K562 (cell line): ENCODE measurements around the gene LGR6. TPM values are rescaled to one million over a fixed set of nuclear protein-coding genes. Genes with fewer than 3 reads are reported as not detected.

Experiments
- ATAC-seq: fragments of 200-7000 bp; cut with Tn5 transposase; 3 replicates; pipeline ENCODE4 v1.9.1; 2020; ENCODE audit warnings: moderate library complexity
- BruUV-seq: library from RNA; stranded (reverse); fragments of 400-500 nt; replicated peaks from 2 replicates; lab custom pipeline; 2021; lab: Mats Ljungman, UMichigan
- CTCF ChIA-PET: fragments of 300-600 bp; formaldehyde crosslinking; extraction: SDS; loops from one replicate; lab custom pipeline; 2021; ENCODE audit warnings: low intra/inter-chr PET ratio; lab: Yijun Ruan, JAX
- POLR2A ChIA-PET: fragments of 300-600, 350-650 bp; sonication (Branson Sonifier 250); formaldehyde crosslinking; extraction: SDS; loops from one replicate; lab custom pipeline; 2021; ENCODE audit warnings: antibody characterized with exemption, inconsistent platforms; lab: Yijun Ruan, JAX
- DNase-seq, 4 experiments: peaks; one replicate each; pipeline versions ENCODE4 v3.0.0 to v3.0.0-alpha.2; 2011 to 2018; ENCODE audit warnings: low spot score in 3 of 4, mixed read lengths in 3 of 4; ENCODE audit errors: extremely low read depth in 1 of 4
- FAIRE-seq: peaks from 2 replicates; lab custom pipeline; 2011; peaks lifted over from hg19 to GRCh38; lab: Jason Lieb, UNC
- H2AFZ ChIP-seq: 2 replicates; pipeline ENCODE4 v1.6.0; 2011; ENCODE audit warnings: low read depth, low read length, control low read depth, inconsistent platforms
- H3K27ac ChIP-seq: fragments of 200-600 bp; 3 replicates; pipeline ENCODE4 v1.8.0; 2011; ENCODE audit warnings: low read depth, mild to moderate bottlenecking, control low read depth, inconsistent platforms, low read length, moderate library complexity, mixed read lengths; ENCODE audit errors: extremely low read depth
- H3K27me3 ChIP-seq, 2 experiments: fragments of 300-600 bp in 1 of 2; 2 replicates in 1 of 2; 3 replicates in 1 of 2; pipeline versions ENCODE4 v1.6.0 to v1.8.0; 2011; ENCODE audit warnings: inconsistent platforms in 2 of 2, low read length in 2 of 2, mild to moderate bottlenecking in 1 of 2, mixed read lengths in 1 of 2, moderate library complexity in 1 of 2; ENCODE audit not compliant: control insufficient read depth in 2 of 2, insufficient read depth in 2 of 2
- H3K36me3 ChIP-seq: fragments of 300-600 bp; 3 replicates; pipeline ENCODE4 v1.8.0; 2011; ENCODE audit warnings: mild to moderate bottlenecking, low read length, inconsistent platforms; ENCODE audit not compliant: control insufficient read depth, insufficient read depth
- H3K4me1 ChIP-seq, 2 experiments: fragments of 200-600 bp in 1 of 2; replicated peaks in 1 of 2; 2 replicates in 1 of 2; 3 replicates in 1 of 2; pipeline versions ENCODE4 v1.5.1 to v1.8.0; 2011; ENCODE audit warnings: inconsistent platforms in 2 of 2, low read length in 2 of 2, mild to moderate bottlenecking in 1 of 2, mixed read lengths in 1 of 2, moderate library complexity in 1 of 2; ENCODE audit not compliant: control insufficient read depth in 2 of 2, insufficient read depth in 2 of 2
- H3K4me2 ChIP-seq: 2 replicates; pipeline ENCODE4 v1.6.1; 2011; ENCODE audit warnings: low read length, control low read depth, inconsistent platforms, mixed read lengths; ENCODE audit not compliant: insufficient read depth
- H3K4me3 ChIP-seq: fragments of 200-600 bp; sonication (generic), shearing (Covaris generic); 2 replicates; pipeline ENCODE4 v1.5.1; 2016; ENCODE audit warnings: control low read depth, inconsistent platforms
- H3K79me2 ChIP-seq: fragments of 200-600 bp; 3 replicates; pipeline ENCODE4 v1.8.0; 2011; ENCODE audit warnings: low read length, inconsistent platforms; ENCODE audit not compliant: control insufficient read depth, insufficient read depth
- H3K9ac ChIP-seq, 2 experiments: 2 replicates each; pipeline versions ENCODE4 v1.6.0 to v1.6.1; 2011; ENCODE audit warnings: low read depth in 2 of 2, low read length in 2 of 2, control low read depth in 1 of 2, inconsistent platforms in 1 of 2, mild to moderate bottlenecking in 1 of 2, mixed read lengths in 1 of 2; ENCODE audit not compliant: insufficient read depth in 1 of 2
- H3K9me1 ChIP-seq: one replicate; pipeline ENCODE4 v1.6.0; 2011; ENCODE audit warnings: inconsistent platforms, mild to moderate bottlenecking, low read length, moderate library complexity; ENCODE audit not compliant: control insufficient read depth, insufficient read depth
- H3K9me3 ChIP-seq: replicated peaks from 2 replicates; pipeline ENCODE4 v1.5.1; 2011; ENCODE audit warnings: low read depth, low read length, inconsistent platforms; ENCODE audit not compliant: control insufficient read depth, insufficient read depth
- H4K20me1 ChIP-seq: replicated peaks from 2 replicates; pipeline ENCODE4 v1.6.1; 2011; ENCODE audit warnings: low read length, inconsistent platforms, mixed read lengths; ENCODE audit not compliant: control insufficient read depth, insufficient read depth
- CREM ChIP-seq: IDR thresholded peaks from 2 replicates; pipeline ENCODE4 v1.6.1; 2014; ENCODE audit warnings: antibody characterized with exemption, low read depth
- POLR2AphosphoS5 ChIP-seq: IDR thresholded peaks from 2 replicates; pipeline ENCODE4 v1.6.1; 2011; ENCODE audit warnings: mild to moderate bottlenecking, low read depth, low read length, moderate library complexity; ENCODE audit not compliant: control insufficient read depth, insufficient read depth
- SPI1 ChIP-seq: IDR thresholded peaks from 2 replicates; pipeline ENCODE4 v1.6.1; 2011; ENCODE audit warnings: low read depth, low read length, control low read depth, borderline replicate concordance
- ZBTB7A ChIP-seq: IDR thresholded peaks from 2 replicates; pipeline ENCODE4 v1.6.1; 2011; ENCODE audit warnings: low read depth, mild to moderate bottlenecking, low read length, moderate library complexity, borderline replicate concordance; ENCODE audit not compliant: control insufficient read depth
- WGBS: fragments of 100-300 bp; shearing (Covaris generic); methylation state at CpG from one replicate; pipeline ENCODE4 v1.1.6; 2016; ENCODE audit warnings: low coverage, mixed read lengths; ENCODE audit not compliant: insufficient coverage; ENCODE audit errors: missing lambda C conversion rate; 5-methylcytosine and 5-hydroxymethylcytosine counted together
- in situ Hi-C: fragments of 300-500 bp; cut with MboI; formaldehyde crosslinking; loops from 4 replicates; pipeline ENCODE4 v1.15.0; 2018; ENCODE audit warnings: inconsistent platforms, mixed read lengths
- intact Hi-C: fragments of 100-400 bp; cut with micrococcal nuclease; formaldehyde crosslinking; loops from 2 replicates; pipeline ENCODE4 v1.14.2; 2022
- polyA plus RNA-seq, 8 experiments: library from polyadenylated mRNA; depleted of rRNA in 4 of 8; stranded (reverse) in 5 of 8; unstranded in 3 of 8; fragments of >200 nt; fragmentation: Nextera tagmentation in 2 of 8; fragmentation: Illumina TruSeq in 1 of 8; extraction: Ambion mirVana in 2 of 8; extraction: Trizol in 1 of 8; gene quantifications; 2 replicates each; pipeline versions ENCODE4 v1.2.1 to v1.2.3, GENCODE V29; 2011 to 2014; ENCODE audit warnings: inconsistent platforms in 1 of 8, missing spikeins in 1 of 8
- total RNA-seq, 7 experiments: library from RNA; depleted of rRNA in 6 of 7; stranded (reverse); fragments of >200 nt in 6 of 7; fragmentation: Illumina TruSeq in 2 of 7; extraction: Trizol in 2 of 7; gene quantifications; 2 replicates each; pipeline versions ENCODE4 v1.2.1 to v1.2.3, GENCODE V29; 2011 to 2021; ENCODE audit warnings: low replicate concordance in 1 of 7
- TF ChIP-seq, protein P1 (sequence below): sonication (generic); formaldehyde crosslinking; IDR thresholded peaks from 2 replicates; pipeline ENCODE4 v1.8.0; 2023; ENCODE audit warnings: mild to moderate bottlenecking, missing genetic modification reagents
- TF ChIP-seq, protein P2 (sequence below): fragments of 250-450 bp; sonication (Bioruptor Pico); IDR thresholded peaks from 2 replicates; pipeline ENCODE4 v1.4.0; 2020; ENCODE audit warnings: mild to moderate bottlenecking, moderate library complexity

The LGR6 gene
- total and polyA plus RNA-seq, 9 of the 15 experiments (the other 6 are each of a cell fraction or from before 2014, with no cell fraction given) = 0.01 to 0.54 (median 0.17) TPM; not detected in 1

DNA sequence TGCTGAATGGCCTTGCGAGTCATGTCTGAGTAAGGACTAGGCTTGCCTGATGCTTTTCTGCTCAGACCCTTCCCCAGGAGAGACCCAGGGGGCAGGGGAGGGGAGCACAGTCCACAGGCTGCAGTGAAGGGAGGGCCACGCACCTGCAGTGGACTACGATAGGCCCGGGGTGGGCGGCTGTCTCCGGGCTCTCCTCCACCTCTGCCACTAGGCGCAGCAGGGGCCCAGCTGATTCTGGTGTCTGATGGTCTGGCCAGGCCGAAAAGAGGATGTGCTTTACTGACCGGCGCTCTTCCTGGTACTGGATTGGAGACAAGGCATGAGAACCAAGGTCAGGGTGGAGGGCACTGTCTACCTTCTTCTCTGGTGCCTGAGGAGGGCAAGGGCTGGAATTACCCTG, 41.2 kb upstream of the LGR6 start (continued):
- 0 out of 2 replicates have a peak, but pooled peaks have one; percentile 36 for TF ChIP-seq ZBTB7A
- no peak for TF ChIP-seq CREM
- TF ChIP-seq SPI1 = 0 out of 2 replicates have a peak, but pooled peaks have one; percentile 2

DNA sequence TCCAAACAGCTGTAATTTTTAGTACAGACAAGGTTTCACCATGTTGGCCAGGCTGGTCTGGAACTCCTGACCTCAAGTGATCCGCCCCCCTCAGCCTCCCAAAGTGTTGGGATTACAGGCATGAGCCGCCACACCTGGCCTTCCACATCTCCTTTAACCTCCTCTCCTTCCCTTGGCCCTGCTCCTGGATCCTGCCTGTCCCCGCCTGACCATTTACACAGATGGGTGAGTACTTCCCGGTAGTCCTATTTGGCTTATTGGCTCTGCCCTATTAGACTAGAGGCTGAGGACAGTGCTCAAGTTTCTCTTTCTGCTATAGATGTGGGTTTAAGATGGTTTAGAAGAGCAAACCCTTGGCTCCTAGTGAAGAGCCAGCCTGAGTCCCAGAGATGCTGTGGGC, 40.3 kb upstream of the LGR6 start:
- peaks cover 27 to 46% of the 10 kb centered on the region in 2 experiments for H3K4me1 ChIP-seq
- ChIA-PET CTCF (no interaction called here), POLR2A (interaction anchor here (0.6 to 2.3 kb wide), 5 partner anchors 9 to 242 kb away, joined by 3 to 21 read pairs (median 3); partner anchors contain the start of genes ARL8A and TIMM17A)
- WGBS = 96% methylated on average over 4 of the region's 4 CpGs
- ATAC-seq = no peak
- peak; percentile 52; the same call in 1 of the 2 replicates for TF ChIP-seq POLR2AphosphoS5
- TF ChIP-seq, protein P1, sequence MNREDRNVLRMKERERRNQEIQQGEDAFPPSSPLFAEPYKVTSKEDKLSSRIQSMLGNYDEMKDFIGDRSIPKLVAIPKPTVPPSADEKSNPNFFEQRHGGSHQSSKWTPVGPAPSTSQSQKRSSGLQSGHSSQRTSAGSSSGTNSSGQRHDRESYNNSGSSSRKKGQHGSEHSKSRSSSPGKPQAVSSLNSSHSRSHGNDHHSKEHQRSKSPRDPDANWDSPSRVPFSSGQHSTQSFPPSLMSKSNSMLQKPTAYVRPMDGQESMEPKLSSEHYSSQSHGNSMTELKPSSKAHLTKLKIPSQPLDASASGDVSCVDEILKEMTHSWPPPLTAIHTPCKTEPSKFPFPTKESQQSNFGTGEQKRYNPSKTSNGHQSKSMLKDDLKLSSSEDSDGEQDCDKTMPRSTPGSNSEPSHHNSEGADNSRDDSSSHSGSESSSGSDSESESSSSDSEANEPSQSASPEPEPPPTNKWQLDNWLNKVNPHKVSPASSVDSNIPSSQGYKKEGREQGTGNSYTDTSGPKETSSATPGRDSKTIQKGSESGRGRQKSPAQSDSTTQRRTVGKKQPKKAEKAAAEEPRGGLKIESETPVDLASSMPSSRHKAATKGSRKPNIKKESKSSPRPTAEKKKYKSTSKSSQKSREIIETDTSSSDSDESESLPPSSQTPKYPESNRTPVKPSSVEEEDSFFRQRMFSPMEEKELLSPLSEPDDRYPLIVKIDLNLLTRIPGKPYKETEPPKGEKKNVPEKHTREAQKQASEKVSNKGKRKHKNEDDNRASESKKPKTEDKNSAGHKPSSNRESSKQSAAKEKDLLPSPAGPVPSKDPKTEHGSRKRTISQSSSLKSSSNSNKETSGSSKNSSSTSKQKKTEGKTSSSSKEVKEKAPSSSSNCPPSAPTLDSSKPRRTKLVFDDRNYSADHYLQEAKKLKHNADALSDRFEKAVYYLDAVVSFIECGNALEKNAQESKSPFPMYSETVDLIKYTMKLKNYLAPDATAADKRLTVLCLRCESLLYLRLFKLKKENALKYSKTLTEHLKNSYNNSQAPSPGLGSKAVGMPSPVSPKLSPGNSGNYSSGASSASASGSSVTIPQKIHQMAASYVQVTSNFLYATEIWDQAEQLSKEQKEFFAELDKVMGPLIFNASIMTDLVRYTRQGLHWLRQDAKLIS (CRISPR knock-in tag) = no peak
- TF ChIP-seq, protein P2, sequence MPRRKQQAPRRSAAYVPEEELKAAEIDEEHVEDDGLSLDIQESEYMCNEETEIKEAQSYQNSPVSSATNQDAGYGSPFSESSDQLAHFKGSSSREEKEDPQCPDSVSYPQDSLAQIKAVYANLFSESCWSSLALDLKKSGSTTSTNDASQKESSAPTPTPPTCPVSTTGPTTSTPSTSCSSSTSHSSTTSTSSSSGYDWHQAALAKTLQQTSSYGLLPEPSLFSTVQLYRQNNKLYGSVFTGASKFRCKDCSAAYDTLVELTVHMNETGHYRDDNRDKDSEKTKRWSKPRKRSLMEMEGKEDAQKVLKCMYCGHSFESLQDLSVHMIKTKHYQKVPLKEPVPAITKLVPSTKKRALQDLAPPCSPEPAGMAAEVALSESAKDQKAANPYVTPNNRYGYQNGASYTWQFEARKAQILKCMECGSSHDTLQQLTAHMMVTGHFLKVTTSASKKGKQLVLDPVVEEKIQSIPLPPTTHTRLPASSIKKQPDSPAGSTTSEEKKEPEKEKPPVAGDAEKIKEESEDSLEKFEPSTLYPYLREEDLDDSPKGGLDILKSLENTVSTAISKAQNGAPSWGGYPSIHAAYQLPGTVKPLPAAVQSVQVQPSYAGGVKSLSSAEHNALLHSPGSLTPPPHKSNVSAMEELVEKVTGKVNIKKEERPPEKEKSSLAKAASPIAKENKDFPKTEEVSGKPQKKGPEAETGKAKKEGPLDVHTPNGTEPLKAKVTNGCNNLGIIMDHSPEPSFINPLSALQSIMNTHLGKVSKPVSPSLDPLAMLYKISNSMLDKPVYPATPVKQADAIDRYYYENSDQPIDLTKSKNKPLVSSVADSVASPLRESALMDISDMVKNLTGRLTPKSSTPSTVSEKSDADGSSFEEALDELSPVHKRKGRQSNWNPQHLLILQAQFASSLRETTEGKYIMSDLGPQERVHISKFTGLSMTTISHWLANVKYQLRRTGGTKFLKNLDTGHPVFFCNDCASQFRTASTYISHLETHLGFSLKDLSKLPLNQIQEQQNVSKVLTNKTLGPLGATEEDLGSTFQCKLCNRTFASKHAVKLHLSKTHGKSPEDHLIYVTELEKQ (CRISPR knock-in tag) = no peak
- TF ChIP-seq, all 486 proteins: peak for 1
- H3K9me3 ChIP-seq = no peaks in the 10 kb centered on the region
- no peak for DNase-seq
- peaks cover 41% of the 10 kb centered on the region for H3K79me2 ChIP-seq
- H3K9me1 ChIP-seq = no peaks in the 10 kb centered on the region
- peaks cover 97% of the 10 kb centered on the region for H3K36me3 ChIP-seq
- in situ Hi-C loops = no loop called here
- H3K27me3 ChIP-seq = no peaks in the 10 kb centered on the region
- no peak overlapping the region for H3K27ac ChIP-seq
- BruUV-seq = no TSS peak
- intact Hi-C loops = loop anchor here (10.0 kb wide), 1 partner anchor 652 kb away; the partner anchor contains the start of gene KDM5B
- no peak overlapping the region for H2AFZ ChIP-seq
- FAIRE-seq = no peak
- no peak overlapping the region for H3K9ac ChIP-seq
- no peak overlapping the region for H3K4me2 ChIP-seq
- H4K20me1 ChIP-seq = no peaks in the 10 kb centered on the region
- no peak overlapping the region for H3K4me3 ChIP-seq
